HepG2 (cell line): ENCODE data around the gene TOP3B.

ENCODE experiments used
- GTF2F1 ChIP-seq: fragments of 150-350 bp; IDR thresholded peaks from 2 replicates; pipeline ENCODE4 v1.6.1; 2014; ENCODE audit warnings: low read length
- NKX3-1 ChIP-seq: sonication (generic); formaldehyde crosslinking; IDR thresholded peaks from 2 replicates; pipeline ENCODE4 v1.5.0; 2020; ENCODE audit warnings: missing genetic modification reagents
- ZNF510 ChIP-seq: sonication (generic); formaldehyde crosslinking; IDR thresholded peaks from 2 replicates; pipeline ENCODE4 v1.4.0; 2020; ENCODE audit warnings: low read depth, mild to moderate bottlenecking, missing genetic modification reagents
- ZNF879 ChIP-seq: sonication (generic); formaldehyde crosslinking; IDR thresholded peaks from 2 replicates; pipeline ENCODE4 v1.8.1; 2023; ENCODE audit warnings: missing genetic modification reagents
- TF ChIP-seq, protein P1 (sequence below): sonication (generic); formaldehyde crosslinking; IDR thresholded peaks from 2 replicates; pipeline ENCODE4 v1.8.1; 2023; ENCODE audit warnings: mild to moderate bottlenecking, inconsistent platforms, moderate library complexity, missing genetic modification reagents, borderline replicate concordance
- TF ChIP-seq, protein P2 (sequence below): sonication (generic); formaldehyde crosslinking; IDR thresholded peaks from 2 replicates; pipeline ENCODE4 v1.8.0; 2022; ENCODE audit warnings: missing genetic modification reagents, low read depth, mild to moderate bottlenecking, borderline replicate concordance

DNA sequence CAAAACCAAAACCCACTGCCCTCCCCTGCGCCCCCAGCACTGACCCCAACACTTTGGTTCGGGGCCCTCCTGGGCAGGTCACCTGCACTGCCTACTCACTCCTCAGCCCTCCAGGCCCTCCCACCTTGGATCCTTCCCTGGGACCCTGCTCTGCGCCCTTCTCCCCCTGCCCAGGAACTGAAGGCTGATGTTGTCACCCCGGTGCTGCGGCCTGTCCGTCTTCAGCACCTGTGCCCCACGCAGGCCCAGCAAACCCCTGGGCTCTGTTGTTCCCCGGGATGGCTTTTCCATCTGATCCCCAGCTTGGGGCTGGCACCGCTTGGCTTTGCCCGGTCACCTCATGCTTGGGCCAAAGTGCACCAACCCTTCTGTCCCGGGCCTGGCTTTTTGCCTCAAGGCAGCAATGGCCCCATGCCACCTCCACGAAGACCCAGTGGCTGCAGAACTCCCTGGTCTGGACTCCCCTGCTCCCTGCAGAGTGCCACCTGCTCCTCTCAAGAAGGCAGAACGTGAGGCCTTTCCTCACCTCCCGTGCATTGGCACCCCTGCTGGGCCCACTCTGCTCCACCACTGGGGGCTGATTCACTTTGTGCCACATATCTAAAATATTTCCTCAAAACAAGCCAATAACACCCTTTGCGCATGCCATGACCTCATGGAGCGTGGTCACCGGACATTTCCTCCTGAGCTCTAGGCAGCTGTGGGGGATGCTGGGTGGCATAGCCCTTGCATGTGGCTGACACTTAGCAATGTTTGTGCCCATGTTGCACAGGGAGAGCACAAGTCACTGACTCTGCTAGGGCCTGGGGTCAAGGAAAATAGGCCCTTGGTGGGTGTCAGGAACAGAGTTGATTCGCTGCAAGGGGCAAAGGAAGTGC, 38.8 kb downstream of the TOP3B start:
- no peak for TF ChIP-seq NKX3-1 (CRISPR knock-in tag)
- no peak for TF ChIP-seq ZNF510 (CRISPR knock-in tag)
- TF ChIP-seq GTF2F1 = no peak
- TF ChIP-seq ZNF879 (CRISPR knock-in tag) = no peak
- TF ChIP-seq, protein P1, sequence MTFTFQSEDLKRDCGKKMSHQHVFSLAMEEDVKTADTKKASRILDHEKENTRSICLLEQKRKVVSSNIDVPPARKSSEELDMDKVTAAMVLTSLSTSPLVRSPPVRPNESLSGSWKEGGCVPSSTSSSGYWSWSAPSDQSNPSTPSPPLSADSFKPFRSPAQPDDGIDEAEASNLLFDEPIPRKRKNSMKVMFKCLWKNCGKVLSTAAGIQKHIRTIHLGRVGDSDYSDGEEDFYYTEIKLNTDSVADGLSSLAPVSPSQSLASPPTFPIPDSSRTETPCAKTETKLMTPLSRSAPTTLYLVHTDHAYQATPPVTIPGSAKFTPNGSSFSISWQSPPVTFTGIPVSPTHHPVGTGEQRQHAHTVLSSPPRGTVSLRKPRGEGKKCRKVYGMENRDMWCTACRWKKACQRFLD (CRISPR knock-in tag) = no peak
- TF ChIP-seq, protein P2, sequence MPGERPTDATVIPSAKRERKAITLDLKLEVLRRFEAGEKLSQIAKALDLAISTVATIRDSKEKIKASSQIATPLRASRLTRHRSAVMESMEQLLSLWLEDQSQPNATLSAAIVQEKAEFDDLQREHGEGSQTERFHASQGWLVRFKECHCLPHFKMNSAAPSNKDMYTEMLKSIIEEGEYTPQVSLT = no peak
